Retinal pigment epithelial cell (primary cell): ENCODE data around the gene PHF23.

Experiments
- DNase-seq: peaks from one replicate; pipeline ENCODE4 v3.0.0-alpha.2; 2010; ENCODE audit warnings: low read depth
- H3K4me3 ChIP-seq: 2 replicates; pipeline ENCODE4 v1.5.1; 2011; ENCODE audit warnings: mild to moderate bottlenecking, low read length, control low read depth, moderate library complexity
- CTCF ChIP-seq: conservative IDR thresholded peaks from 2 replicates; pipeline ENCODE4 v1.5.1; 2011; ENCODE audit warnings: low read depth, low read length, control low read depth, inconsistent platforms

PHF23 gene

GRCh38 chr17:7262192-7262934 lies 23.1 kb upstream of the PHF23 start, which contains the start of gene CLDN7:
CLDN7 (minus strand) TSS chr17:7262478; CDS start chr17:7262043, 435 bp downstream.
- no peak for DNase-seq
- TF ChIP-seq CTCF: no peak
- H3K4me3 ChIP-seq: peak within 1 kb of the TSS; percentile 34

- H3K4me3 ChIP-seq: peak overlapping the region; percentile 34
- no peak for TF ChIP-seq CTCF
- no peak for DNase-seq
Observed at GRCh38 chr17:7261379-7262191, 22.3 kb upstream of the PHF23 start.

- peak overlapping the region; percentile 34 for H3K4me3 ChIP-seq
- DNase-seq: no peak
- no peak for TF ChIP-seq CTCF
Observed at GRCh38 chr17:7260651-7261378, 21.6 kb upstream of the PHF23 start.

- DNase-seq: no peak
- no peak for TF ChIP-seq CTCF
- H3K4me3 ChIP-seq: no peak overlapping the region
Observed at GRCh38 chr17:7260151-7260550, 20.9 kb upstream of the PHF23 start.

GRCh38 chr17:7259555-7259889 lies 20.3 kb upstream of the PHF23 start:
- TF ChIP-seq CTCF: no peak
- DNase-seq: no peak
- no peak overlapping the region for H3K4me3 ChIP-seq

- H3K4me3 ChIP-seq: no peak overlapping the region
- no peak for DNase-seq
Observed at GRCh38 chr17:7258731-7259554, 19.7 kb upstream of the PHF23 start.

More at GRCh38 chr17:7258731-7259554, 19.7 kb upstream of the PHF23 start:
- TF ChIP-seq CTCF: no peak
